GM12878 (cell line): Measurements from ENCODE around the gene FAM90A1. TPM values are rescaled to one million over a fixed set of nuclear protein-coding genes. Genes with fewer than 3 reads are reported as not detected.
A peak's percentile ranks its signal among the peaks of the same experiment; 100 is the strongest.
"Not testable (repeated sequence)": the region's sequence is repeated elsewhere in the genome, so short reads cannot be mapped to it uniquely, and the experiment has no call there.

ENCODE experiments used
- ATAC-seq: fragments of 200-7000 bp; cut with Tn5 transposase; 3 replicates; pipeline ENCODE4 v1.9.1; 2020; ENCODE audit warnings: mild to moderate bottlenecking, moderate library complexity
- BruUV-seq: library from RNA; stranded (reverse); fragments of 400-500 nt; replicated peaks from 2 replicates; lab custom pipeline; 2021; lab: Mats Ljungman, UMichigan
- CTCF ChIA-PET: fragments of 300-600 bp; sonication (Branson Sonifier 250); formaldehyde crosslinking; extraction: SDS; loops from one replicate; lab custom pipeline; 2021; ENCODE audit warnings: inconsistent platforms; lab: Yijun Ruan, JAX
- POLR2A ChIA-PET: fragments of 350-600 bp; formaldehyde crosslinking; extraction: SDS; loops from one replicate; lab custom pipeline; 2021; ENCODE audit warnings: inconsistent platforms; lab: Charles Lee
- RAD21 ChIA-PET: fragments of 300-600 bp; sonication (Branson Sonifier 250); formaldehyde crosslinking; loops from one replicate; lab custom pipeline; 2023; ENCODE audit warnings: antibody characterized with exemption; ENCODE audit not compliant: unreplicated experiment; lab: Charles Lee
- SMC1A ChIA-PET: fragments of 300-600 bp; sonication (Branson Sonifier 250); formaldehyde crosslinking; loops from one replicate; lab custom pipeline; 2023; ENCODE audit not compliant: unreplicated experiment, uncharacterized antibody; lab: Charles Lee
- DNase-seq: peaks from one replicate; pipeline ENCODE4 v3.0.0-alpha.2; 2011; ENCODE audit warnings: low read depth, low spot score
- FAIRE-seq: peaks from 3 replicates; lab custom pipeline; 2011; peaks lifted over from hg19 to GRCh38; lab: Jason Lieb, UNC
- H2AFZ ChIP-seq: 2 replicates; pipeline ENCODE4 v1.6.0; 2011; ENCODE audit warnings: low read depth, low read length, control low read depth; ENCODE audit not compliant: control insufficient read depth
- H3K27ac ChIP-seq: 2 replicates; pipeline ENCODE4 v1.5.1; 2011; ENCODE audit warnings: control low read depth; ENCODE audit not compliant: control insufficient read depth, insufficient read depth
- H3K27me3 ChIP-seq, 2 experiments: replicated peaks in 1 of 2; 2 replicates each; pipeline versions ENCODE4 v1.6.0 to v1.6.1; 2011; ENCODE audit warnings: low read length in 1 of 2; ENCODE audit not compliant: control insufficient read depth in 2 of 2, insufficient read depth in 2 of 2
- H3K36me3 ChIP-seq, 2 experiments: 2 replicates each; pipeline ENCODE4 v1.5.1; 2011; ENCODE audit warnings: low read length in 1 of 2; ENCODE audit not compliant: control insufficient read depth in 2 of 2, insufficient read depth in 2 of 2
- H3K4me1 ChIP-seq: 2 replicates; pipeline ENCODE4 v1.6.1; 2011; ENCODE audit warnings: mild to moderate bottlenecking, low read length, moderate library complexity, mixed read lengths; ENCODE audit not compliant: control insufficient read depth, insufficient read depth
- H3K4me2 ChIP-seq: 2 replicates; pipeline ENCODE4 v1.6.0; 2011; ENCODE audit warnings: control low read depth; ENCODE audit not compliant: control insufficient read depth, insufficient read depth
- H3K4me3 ChIP-seq: fragments of 200-600 bp; sonication (generic); 2 replicates; pipeline ENCODE4 v1.5.1; 2016
- H3K79me2 ChIP-seq: 2 replicates; pipeline ENCODE4 v1.6.0; 2011; ENCODE audit warnings: low read length; ENCODE audit not compliant: control insufficient read depth, insufficient read depth
- H3K9ac ChIP-seq: 2 replicates; pipeline ENCODE4 v1.8.0; 2011; ENCODE audit warnings: low read length, control low read depth, mixed read lengths; ENCODE audit not compliant: control insufficient read depth, insufficient read depth
- H3K9me3 ChIP-seq: replicated peaks from 3 replicates; pipeline ENCODE4 v1.5.1; 2011; ENCODE audit warnings: mild to moderate bottlenecking, low read length; ENCODE audit not compliant: control insufficient read depth, insufficient read depth
- H4K20me1 ChIP-seq: 2 replicates; pipeline ENCODE4 v1.6.0; 2011; ENCODE audit not compliant: control insufficient read depth, insufficient read depth
- BHLHE40 ChIP-seq, 2 experiments: fragments of 450-650 bp in 1 of 2; IDR thresholded peaks; 2 replicates each; pipeline ENCODE4 v1.6.1; 2011 to 2017; ENCODE audit warnings: low read depth in 2 of 2, borderline replicate concordance in 1 of 2, improper control_type of control experiment in 1 of 2, low read length in 1 of 2, mild to moderate bottlenecking in 1 of 2
- BMI1 ChIP-seq: fragments of 450-650 bp; IDR thresholded peaks from 2 replicates; pipeline ENCODE4 v1.6.1; 2016; ENCODE audit warnings: mild to moderate bottlenecking, moderate library complexity, borderline replicate concordance
- CREM ChIP-seq: IDR thresholded peaks from 2 replicates; pipeline ENCODE4 v1.6.1; 2014; ENCODE audit warnings: antibody characterized with exemption, low read depth
- EGR1 ChIP-seq, 2 experiments: IDR thresholded peaks; 1 replicate in 1 of 2; 2 replicates in 1 of 2; pipeline ENCODE4 v1.6.1; 2011 to 2012; ENCODE audit warnings: low read depth in 2 of 2, low read length in 2 of 2, borderline replicate concordance in 1 of 2, mild to moderate bottlenecking in 1 of 2, moderate library complexity in 1 of 2
- HDGF ChIP-seq: fragments of 450-650 bp; IDR thresholded peaks from 2 replicates; pipeline ENCODE4 v1.6.1; 2016; ENCODE audit warnings: antibody characterized with exemption
- MXI1 ChIP-seq: fragments of 150-350 bp; IDR thresholded peaks from 2 replicates; pipeline ENCODE4 v1.6.1; 2011; ENCODE audit warnings: low read depth, mild to moderate bottlenecking, inconsistent platforms, low read length, improper control_type of control experiment
- NBN ChIP-seq: fragments of 450-650 bp; IDR thresholded peaks from 2 replicates; pipeline ENCODE4 v1.6.1; 2016
- POLR2A ChIP-seq: IDR thresholded peaks from 2 replicates; pipeline ENCODE4 v1.6.1; 2011; ENCODE audit warnings: low read depth, mild to moderate bottlenecking, low read length
- RAD51 ChIP-seq: fragments of 450-650 bp; IDR thresholded peaks from 2 replicates; pipeline ENCODE4 v1.6.1; 2016; ENCODE audit warnings: moderate library complexity, mild to moderate bottlenecking, inconsistent platforms
- SMAD1 ChIP-seq: fragments of 450-650 bp; IDR thresholded peaks from 2 replicates; pipeline ENCODE4 v1.6.1; 2018; ENCODE audit warnings: mild to moderate bottlenecking, low read depth; ENCODE audit not compliant: partially characterized antibody
- TAF1 ChIP-seq: IDR thresholded peaks from 2 replicates; pipeline ENCODE4 v1.6.1; 2011; ENCODE audit warnings: mild to moderate bottlenecking, low read depth, low read length, borderline replicate concordance
- TCF12 ChIP-seq: IDR thresholded peaks from 2 replicates; pipeline ENCODE4 v1.6.1; 2011; ENCODE audit warnings: low read depth, mild to moderate bottlenecking, low read length
- YY1 ChIP-seq: IDR thresholded peaks from 2 replicates; pipeline ENCODE4 v1.6.1; 2011; ENCODE audit warnings: low read depth, mild to moderate bottlenecking, low read length
- WGBS: methylation state at CpG from one replicate; pipeline ENCODE4 v1.1.6; 2016; ENCODE audit warnings: low lambda C conversion rate; ENCODE audit not compliant: insufficient replicate concordance, insufficient coverage; ENCODE audit errors: missing lambda C conversion rate; 5-methylcytosine and 5-hydroxymethylcytosine counted together
- in situ Hi-C: fragments of 300-500 bp; cut with MboI; formaldehyde crosslinking; loops from 9 replicates; pipeline ENCODE4 v1.14.3; 2018; ENCODE audit warnings: mixed read lengths
- intact Hi-C: fragments of 100-400 bp; cut with micrococcal nuclease; formaldehyde crosslinking; loops from one replicate; pipeline ENCODE4 v1.14.2; 2022; ENCODE audit not compliant: unreplicated experiment
- polyA plus RNA-seq, 11 experiments: library from polyadenylated mRNA; depleted of rRNA in 4 of 11; unstranded in 6 of 11; stranded (reverse) in 5 of 11; fragments of >200 nt; fragmentation: Nextera tagmentation in 4 of 11; fragmentation: Illumina TruSeq in 1 of 11; extraction: Ambion mirVana in 4 of 11; extraction: Trizol in 1 of 11; gene quantifications; 1 replicate in 1 of 11; 2 replicates in 10 of 11; pipeline versions ENCODE4 v1.2.1 to v1.2.3, GENCODE V29; 2011 to 2016; ENCODE audit warnings: inconsistent platforms in 2 of 11, missing spikeins in 2 of 11, low read depth in 1 of 11
- total RNA-seq, 4 experiments: library from RNA; depleted of rRNA in 3 of 4; stranded (reverse); fragments of >200 nt in 3 of 4; fragmentation: Illumina TruSeq in 1 of 4; extraction: Trizol in 1 of 4; gene quantifications; 2 replicates each; pipeline versions ENCODE4 v1.2.1 to v1.2.3, GENCODE V29; 2013 to 2021
- TF ChIP-seq, protein P1 (sequence below): fragments of 450-650 bp; IDR thresholded peaks from 2 replicates; pipeline ENCODE4 v1.6.1; 2017; ENCODE audit warnings: mild to moderate bottlenecking, low read depth, inconsistent platforms; ENCODE audit not compliant: poor library complexity, severe bottlenecking
- TF ChIP-seq, protein P2 (sequence below): IDR thresholded peaks from 2 replicates; pipeline ENCODE4 v1.6.1; 2011; ENCODE audit warnings: borderline replicate concordance, low read depth, mild to moderate bottlenecking, moderate library complexity, low read length; ENCODE audit not compliant: insufficient read depth, poor library complexity, severe bottlenecking

FAM90A1 gene
- total and polyA plus RNA-seq, 10 of the 15 experiments (the other 5 are each of a cell fraction or from before 2014, with no cell fraction given) = 0.09 to 0.85 (median 0.46) TPM

DNA sequence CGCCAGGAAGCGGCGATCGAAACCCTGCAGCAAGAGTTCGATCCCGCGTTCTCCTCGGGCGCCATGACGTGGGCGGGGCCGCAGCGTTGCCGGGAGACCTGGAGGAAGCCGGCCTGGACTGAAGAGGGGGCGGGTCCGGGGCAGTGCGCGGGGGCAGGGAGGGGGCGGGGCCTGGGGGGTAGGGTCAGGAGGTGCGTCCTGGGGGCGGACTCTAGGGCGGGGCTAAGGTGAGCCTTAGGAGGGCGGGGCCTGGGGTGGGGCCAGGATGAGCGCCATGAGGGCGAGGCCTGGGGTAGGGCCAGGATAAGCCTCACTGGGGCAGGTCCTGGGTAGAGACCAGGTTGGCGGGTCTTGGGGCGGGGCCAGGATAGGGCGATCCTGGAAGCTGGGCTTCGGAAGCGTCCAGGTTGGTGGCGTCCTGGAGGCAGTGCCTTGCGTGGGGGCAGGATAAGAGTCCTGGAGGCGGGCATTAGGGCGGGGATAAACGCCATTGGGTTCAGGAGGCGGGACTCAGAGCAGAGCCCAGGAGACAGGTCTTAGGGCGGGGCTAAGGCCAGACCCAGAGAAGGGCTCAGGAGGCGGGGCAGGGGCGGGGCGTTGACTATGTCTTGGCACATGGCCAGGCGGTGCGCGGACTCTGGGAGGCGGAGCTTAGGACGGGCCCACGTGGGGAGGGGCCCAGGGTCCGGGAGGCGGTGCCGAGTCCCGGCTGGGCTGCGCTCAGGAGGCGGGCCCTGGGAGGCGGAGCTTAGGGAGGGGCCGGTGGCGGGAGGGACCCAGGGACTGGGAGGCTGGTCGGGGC, 15.7 kb upstream of the FAM90A1 start:
- DNase-seq (peak; percentile 77), FAIRE-seq (peak; percentile 64), ATAC-seq (peak; percentile 100)
- H3K9ac ChIP-seq = peak overlapping the region; percentile 56; the same call in 1 of the 2 replicates
- ChIA-PET RAD21 (interaction anchor here (0.7 to 1.6 kb wide), 2 partner anchors 15 to 134 kb away, joined by 3 read pairs; partner anchors contain the start of gene FAM90A1), SMC1A (interaction anchor here (0.8 kb wide), 1 partner anchor 137 kb away, joined by 3 read pairs; no protein-coding TSS in a partner anchor), CTCF (interaction anchor here (0.9 to 2.8 kb wide), 3 partner anchors 11 to 134 kb away, joined by 3 to 10 read pairs (median 4); no protein-coding TSS in a partner anchor)
- BruUV-seq, intact Hi-C loops, H3K36me3 ChIP-seq, H3K4me1 ChIP-seq, in situ Hi-C loops, H3K9me3 ChIP-seq, H3K79me2 ChIP-seq, POLR2A ChIA-PET, H4K20me1 ChIP-seq, H3K4me2 ChIP-seq, H3K27me3 ChIP-seq: not testable (repeated sequence)
- H3K27ac ChIP-seq = peak overlapping the region; percentile 31; the same call in 1 of the 2 replicates
- TF ChIP-seq MXI1 (peak; percentile 74), BHLHE40 (IDR thresholded peaks at IDR 0.05; ENCODE audit: borderline replicate concordance in 1 of 2, low read depth in 2 of 2, low read length in 1 of 2) (peak in 1 of 2 experiments; percentile 49; a peak in 1 of 4 replicates), RAD51 (0 out of 2 replicates have a peak, but pooled peaks have one; percentile 20), CREM (0 out of 2 replicates have a peak, but pooled peaks have one; percentile 38), SMAD1 (peak; percentile 98), HDGF (peak; percentile 99), EGR1 (IDR thresholded peaks at IDR 0.05; ENCODE audit: borderline replicate concordance in 1 of 2, low read depth in 2 of 2, low read length in 2 of 2) (peak in 1 of 2 experiments; percentile 79; a peak in 2 of 3 replicates), TCF12 (0 out of 2 replicates have a peak, but pooled peaks have one; percentile 19), NBN (peak; percentile 43; the same call in 1 of the 2 replicates), YY1 (peak; percentile 91), POLR2A (peak; percentile 0), BMI1 (peak; percentile 70; the same call in 1 of the 2 replicates), TAF1 (0 out of 2 replicates have a peak, but pooled peaks have one; percentile 27)
- TF ChIP-seq, protein P1, sequence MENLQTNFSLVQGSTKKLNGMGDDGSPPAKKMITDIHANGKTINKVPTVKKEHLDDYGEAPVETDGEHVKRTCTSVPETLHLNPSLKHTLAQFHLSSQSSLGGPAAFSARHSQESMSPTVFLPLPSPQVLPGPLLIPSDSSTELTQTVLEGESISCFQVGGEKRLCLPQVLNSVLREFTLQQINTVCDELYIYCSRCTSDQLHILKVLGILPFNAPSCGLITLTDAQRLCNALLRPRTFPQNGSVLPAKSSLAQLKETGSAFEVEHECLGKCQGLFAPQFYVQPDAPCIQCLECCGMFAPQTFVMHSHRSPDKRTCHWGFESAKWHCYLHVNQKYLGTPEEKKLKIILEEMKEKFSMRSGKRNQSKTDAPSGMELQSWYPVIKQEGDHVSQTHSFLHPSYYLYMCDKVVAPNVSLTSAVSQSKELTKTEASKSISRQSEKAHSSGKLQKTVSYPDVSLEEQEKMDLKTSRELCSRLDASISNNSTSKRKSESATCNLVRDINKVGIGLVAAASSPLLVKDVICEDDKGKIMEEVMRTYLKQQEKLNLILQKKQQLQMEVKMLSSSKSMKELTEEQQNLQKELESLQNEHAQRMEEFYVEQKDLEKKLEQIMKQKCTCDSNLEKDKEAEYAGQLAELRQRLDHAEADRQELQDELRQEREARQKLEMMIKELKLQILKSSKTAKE = peak; percentile 42
- TF ChIP-seq, protein P2, sequence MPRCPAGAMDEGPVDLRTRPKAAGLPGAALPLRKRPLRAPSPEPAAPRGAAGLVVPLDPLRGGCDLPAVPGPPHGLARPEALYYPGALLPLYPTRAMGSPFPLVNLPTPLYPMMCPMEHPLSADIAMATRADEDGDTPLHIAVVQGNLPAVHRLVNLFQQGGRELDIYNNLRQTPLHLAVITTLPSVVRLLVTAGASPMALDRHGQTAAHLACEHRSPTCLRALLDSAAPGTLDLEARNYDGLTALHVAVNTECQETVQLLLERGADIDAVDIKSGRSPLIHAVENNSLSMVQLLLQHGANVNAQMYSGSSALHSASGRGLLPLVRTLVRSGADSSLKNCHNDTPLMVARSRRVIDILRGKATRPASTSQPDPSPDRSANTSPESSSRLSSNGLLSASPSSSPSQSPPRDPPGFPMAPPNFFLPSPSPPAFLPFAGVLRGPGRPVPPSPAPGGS = peak; percentile 29
- H2AFZ ChIP-seq = peak overlapping the region; percentile 72
- 2% methylated on average over 29 of the region's 57 CpGs for WGBS
- peak overlapping the region; percentile 76 for H3K4me3 ChIP-seq
